Stimulated activated naive CD4-positive, alpha-beta T cell treated with Interleukin-2 at 50 U/mL for 16 hours (primary cell): ENCODE measurements around the gene ABRACL.

Experiments
- DNase-seq: peaks from one replicate; lab custom pipeline; 2025; lab: John Stamatoyannopoulos, UW

The ABRACL gene

GRCh38 chr6:139055709-139056108, 27.2 kb downstream of the ABRACL start:
- no peak for DNase-seq

DNA sequence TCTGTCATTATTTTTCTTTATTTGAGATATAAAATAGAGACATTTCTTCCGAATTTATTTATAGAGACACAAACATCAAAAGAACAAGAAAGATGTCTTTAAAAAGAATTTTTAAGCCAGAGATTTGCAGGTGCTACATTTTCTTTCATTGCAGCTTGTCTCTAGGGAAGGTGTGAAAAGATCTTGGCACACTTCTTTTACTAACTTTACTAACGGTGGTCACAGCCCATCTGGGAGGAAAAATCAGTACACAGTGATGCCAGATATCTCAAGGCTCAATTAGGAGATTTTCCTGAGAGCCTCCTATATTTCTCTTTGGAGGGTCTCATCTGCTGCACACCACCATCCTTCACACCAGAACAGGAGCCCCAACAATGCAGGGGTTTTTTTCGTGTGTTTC, 29.5 kb downstream of the ABRACL start:
- no peak for DNase-seq

- no peak for DNase-seq
These were observed 31.8 kb downstream of the ABRACL start for GRCh38 chr6:139060332-139060731.

DNA sequence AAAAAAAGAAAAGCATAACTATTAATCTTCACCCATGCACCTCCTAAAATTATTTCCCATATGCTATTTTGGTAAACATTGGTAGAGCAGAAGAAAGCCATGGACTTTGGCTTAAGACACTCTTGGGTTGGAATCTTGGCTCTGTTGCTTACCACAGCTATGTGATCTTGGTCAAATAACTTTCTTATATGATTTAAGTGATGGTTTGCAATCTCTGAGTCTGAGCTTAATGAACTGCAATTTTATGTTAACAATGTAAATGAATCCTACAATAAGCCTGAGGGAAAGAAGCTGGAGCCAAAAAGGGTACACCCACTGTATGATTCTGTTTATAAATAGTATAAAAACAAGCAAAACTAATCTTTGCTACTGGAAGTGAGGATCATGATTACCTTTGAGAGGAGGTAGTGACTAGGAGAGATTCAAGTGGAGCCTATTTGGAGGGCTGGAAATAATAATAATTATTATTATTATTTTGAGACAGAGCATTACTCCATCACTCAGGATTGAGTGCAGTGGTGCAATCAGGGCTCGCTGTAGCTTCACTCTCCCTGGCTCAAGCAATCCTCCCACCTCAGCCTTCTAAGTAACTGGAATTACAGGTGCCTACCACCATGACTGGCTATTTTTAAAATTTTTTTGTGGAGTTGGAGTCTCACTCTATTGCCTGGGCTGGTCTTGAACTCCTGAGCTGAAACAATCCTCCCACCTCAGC, 34.5 kb downstream of the ABRACL start:
- no peak for DNase-seq

DNA sequence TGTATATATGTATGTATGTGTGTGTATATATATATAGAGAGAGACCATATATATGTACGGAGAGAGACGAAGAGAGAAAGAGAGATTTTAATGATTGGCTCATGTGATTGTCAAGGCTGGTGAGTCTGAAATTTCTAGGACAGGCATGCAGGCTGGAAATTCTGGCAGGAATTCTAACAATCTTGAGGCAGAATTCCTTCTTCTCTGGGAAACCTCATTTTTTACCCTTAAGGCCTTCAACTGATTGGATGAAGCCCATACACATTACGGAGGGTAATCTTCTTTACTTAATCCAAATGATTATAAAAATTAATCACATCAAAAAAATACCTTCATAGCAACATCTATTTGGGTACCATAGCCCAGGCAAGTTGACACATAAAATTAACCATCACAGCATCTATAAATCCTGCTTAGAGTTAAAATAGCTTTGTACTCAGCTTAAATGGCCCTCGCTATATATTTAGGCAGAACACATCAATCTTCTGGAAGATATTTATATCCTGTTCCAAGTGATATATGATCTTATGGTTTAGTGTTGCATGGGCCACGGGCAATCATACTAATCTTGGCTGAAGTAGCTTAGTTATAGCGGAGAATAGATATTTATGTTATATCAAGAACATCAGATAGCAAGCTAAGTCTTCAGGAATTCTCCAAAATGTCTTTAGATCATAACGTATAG, 36.6 kb downstream of the ABRACL start:
- DNase-seq, result no peak

- DNase-seq, result no peak
These were observed 37.5 kb downstream of the ABRACL start for GRCh38 chr6:139066080-139066479.

GRCh38 chr6:139068846-139069245, 40.3 kb downstream of the ABRACL start:
- no peak for DNase-seq

DNA sequence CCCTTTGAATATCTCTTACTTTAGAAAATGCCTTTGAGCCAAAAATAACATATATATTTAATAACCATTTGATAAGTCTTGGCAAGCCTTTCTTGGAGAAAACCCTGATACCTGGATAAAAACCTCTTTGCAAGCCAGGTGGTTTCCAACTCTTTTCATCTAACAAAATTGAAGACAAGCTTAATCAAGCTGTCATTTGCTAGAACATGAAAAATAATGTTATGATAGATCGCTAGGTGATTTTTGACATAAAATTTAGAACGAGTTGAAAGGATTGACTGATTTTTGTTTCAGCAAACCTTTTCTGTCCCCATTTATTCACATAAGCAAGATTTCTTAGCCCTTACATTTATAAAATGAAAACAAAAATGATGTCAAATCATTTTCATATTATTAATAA, 44.6 kb downstream of the ABRACL start:
- DNase-seq, result no peak

GRCh38 chr6:139079018-139079417, 50.5 kb downstream of the ABRACL start:
- no peak for DNase-seq

DNA sequence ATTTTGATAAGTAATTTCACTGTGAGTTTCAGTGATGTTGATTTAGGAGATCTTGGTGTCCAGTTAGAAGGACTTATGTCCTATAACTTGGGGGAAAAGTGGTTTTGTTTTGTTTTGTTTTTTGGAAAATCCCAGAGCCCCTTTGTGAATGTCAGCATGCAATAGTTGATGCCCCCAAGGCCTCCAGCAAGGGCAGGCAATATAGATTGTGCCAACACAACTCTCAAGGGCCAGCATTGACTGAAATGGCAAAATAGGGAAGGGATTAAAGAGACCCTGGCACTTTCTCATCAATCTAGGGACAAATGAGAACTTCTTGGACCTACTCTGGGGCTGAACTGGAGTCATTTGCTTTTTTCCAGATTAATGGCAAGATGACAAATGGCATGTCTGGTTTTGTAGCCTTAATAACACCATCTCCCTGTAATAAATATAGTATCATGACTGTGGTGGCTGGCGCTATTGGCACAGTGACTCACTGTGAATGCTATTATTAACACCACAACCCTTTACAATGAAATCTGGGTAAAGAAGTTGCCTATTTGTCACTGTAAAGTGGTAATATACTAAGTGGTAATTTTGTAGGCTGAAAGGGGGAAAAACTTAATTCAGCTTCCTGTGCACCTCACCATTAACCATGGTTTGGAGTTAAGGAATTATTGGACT, 51.8 kb downstream of the ABRACL start:
- DNase-seq, result no peak

- DNase-seq, result no peak
These were observed 52.9 kb downstream of the ABRACL start for GRCh38 chr6:139081471-139081870.

- DNase-seq, result no peak
These were observed 53.8 kb downstream of the ABRACL start for GRCh38 chr6:139082370-139082769.

DNA sequence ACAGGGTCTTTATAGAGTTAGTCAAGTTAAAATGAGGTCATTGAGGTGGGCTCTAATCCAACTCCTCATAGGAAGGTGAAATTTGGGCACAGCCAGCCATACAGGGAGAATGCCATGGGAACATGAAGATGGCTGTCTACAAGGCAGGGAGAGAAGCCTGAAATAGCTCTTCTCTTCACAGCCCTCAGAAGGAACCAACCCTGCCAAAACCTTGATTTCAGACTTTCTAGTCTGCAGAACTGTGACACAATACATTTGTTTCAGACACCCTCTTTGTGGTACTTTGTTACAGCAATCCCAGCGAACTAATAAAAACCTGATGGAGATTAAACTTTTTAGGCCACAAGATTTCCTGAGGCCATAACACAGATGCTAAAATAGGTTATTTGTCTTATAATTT, 63.3 kb downstream of the ABRACL start:
- no peak for DNase-seq
